Neural cell (in vitro differentiated cells): Measurements from ENCODE around the gene IGFBP4.

Experiments
- CTCF ChIP-seq: fragments of 450-650 bp; IDR thresholded peaks from 2 replicates; pipeline ENCODE4 v1.5.1; 2014; ENCODE audit warnings: antibody characterized with exemption, mild to moderate bottlenecking, moderate library complexity; ENCODE audit not compliant: poor library complexity, severe bottlenecking
- EP300 ChIP-seq: fragments of 450-650 bp; conservative IDR thresholded peaks from 2 replicates; pipeline ENCODE4 v1.6.1; 2014; ENCODE audit warnings: antibody characterized with exemption, mild to moderate bottlenecking, moderate library complexity; ENCODE audit not compliant: poor library complexity, severe bottlenecking
- POLR2AphosphoS5 ChIP-seq: IDR thresholded peaks from 2 replicates; pipeline ENCODE4 v1.6.1; 2012
- SMC3 ChIP-seq: fragments of 450-650 bp; conservative IDR thresholded peaks from 2 replicates; pipeline ENCODE4 v1.6.1; 2014; ENCODE audit warnings: antibody characterized with exemption, mild to moderate bottlenecking, moderate library complexity; ENCODE audit not compliant: poor library complexity

GRCh38 chr17:40500190-40500589, 56.9 kb downstream of the IGFBP4 start:
- no peak for TF ChIP-seq EP300
- no peak for TF ChIP-seq POLR2AphosphoS5
- TF ChIP-seq CTCF, result no peak
- no peak for TF ChIP-seq SMC3
